ENCODE results near the gene INKA1. TPM values are rescaled to one million over a fixed set of nuclear protein-coding genes. Genes with fewer than 3 reads are reported as not detected.

INKA1 gene
- total RNA-seq, 1 donor, result 5.8 TPM

DNA sequence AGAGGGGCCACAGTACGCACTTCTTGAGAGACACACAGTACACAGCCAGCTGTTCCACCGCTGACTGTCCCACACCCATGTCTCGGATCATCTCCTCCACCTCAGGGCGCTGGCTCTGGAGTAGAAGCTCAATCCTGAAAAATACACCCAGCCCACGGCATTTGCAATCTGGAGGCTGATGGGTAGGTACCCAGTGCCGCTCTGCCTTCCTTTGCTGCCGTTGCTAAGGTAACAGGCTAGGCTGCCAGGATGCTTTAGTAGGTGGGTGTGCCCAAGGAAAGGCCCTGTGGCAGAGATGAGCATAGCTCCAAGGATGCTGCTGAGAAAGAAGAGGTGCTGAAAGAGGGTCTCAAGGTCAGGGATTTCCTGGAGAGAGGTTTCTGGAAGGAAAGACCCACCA is 38.7 kb downstream of the INKA1 start:
- peaks cover 4% of the 10 kb centered on the region for H3K4me1 ChIP-seq (ENCODE audit: insufficient read depth, low read length)
- H3K79me2 ChIP-seq (ENCODE audit: insufficient read depth, low read length), result no peaks in the 10 kb centered on the region
- TF ChIP-seq CTCF (IDR thresholded peaks at IDR 0.05; ENCODE audit: extremely low read depth, low read depth, low read length), result no peak
- no peak overlapping the region for H3K27ac ChIP-seq (ENCODE audit: low read depth, low read length)
- no peaks in the 10 kb centered on the region for H4K20me1 ChIP-seq (ENCODE audit: insufficient read depth, low read length)
- H3K27me3 ChIP-seq (ENCODE audit: insufficient read depth, low read length), result no peaks in the 10 kb centered on the region
- no peak overlapping the region for H3K4me2 ChIP-seq (ENCODE audit: insufficient read depth, low read length)
- peaks cover 11% of the 10 kb centered on the region for H3K36me3 ChIP-seq (ENCODE audit: insufficient read depth, low read length)
- H2AFZ ChIP-seq (ENCODE audit: low read length), result no peak overlapping the region
- no peak overlapping the region for H3K4me3 ChIP-seq (ENCODE audit: insufficient read depth, low read length)
- peak; percentile 3 for DNase-seq (ENCODE audit: insufficient read length, low spot score, missing footprints)
- no peaks in the 10 kb centered on the region for H3K9me3 ChIP-seq (ENCODE audit: low read depth, low read length)

GRCh38 chr3:49842843-49843517 is 39.9 kb downstream of the INKA1 start:
- peaks cover 11% of the 10 kb centered on the region for H3K36me3 ChIP-seq (ENCODE audit: insufficient read depth, low read length)
- H3K9me3 ChIP-seq (ENCODE audit: low read depth, low read length), result no peaks in the 10 kb centered on the region
- no peak overlapping the region for H3K27ac ChIP-seq (ENCODE audit: low read depth, low read length)
- peak; percentile 18 for DNase-seq (ENCODE audit: insufficient read length, low spot score, missing footprints)
- TF ChIP-seq CTCF (IDR thresholded peaks at IDR 0.05; ENCODE audit: extremely low read depth, low read depth, low read length), result no peak
- no peaks in the 10 kb centered on the region for H4K20me1 ChIP-seq (ENCODE audit: insufficient read depth, low read length)
- H3K79me2 ChIP-seq (ENCODE audit: insufficient read depth, low read length), result no peaks in the 10 kb centered on the region
- peaks cover 4% of the 10 kb centered on the region for H3K4me1 ChIP-seq (ENCODE audit: insufficient read depth, low read length)
- H2AFZ ChIP-seq (ENCODE audit: low read length), result no peak overlapping the region
- H3K27me3 ChIP-seq (ENCODE audit: insufficient read depth, low read length), result no peaks in the 10 kb centered on the region
- no peak overlapping the region for H3K4me3 ChIP-seq (ENCODE audit: insufficient read depth, low read length)
- no peak overlapping the region for H3K4me2 ChIP-seq (ENCODE audit: insufficient read depth, low read length)

DNA sequence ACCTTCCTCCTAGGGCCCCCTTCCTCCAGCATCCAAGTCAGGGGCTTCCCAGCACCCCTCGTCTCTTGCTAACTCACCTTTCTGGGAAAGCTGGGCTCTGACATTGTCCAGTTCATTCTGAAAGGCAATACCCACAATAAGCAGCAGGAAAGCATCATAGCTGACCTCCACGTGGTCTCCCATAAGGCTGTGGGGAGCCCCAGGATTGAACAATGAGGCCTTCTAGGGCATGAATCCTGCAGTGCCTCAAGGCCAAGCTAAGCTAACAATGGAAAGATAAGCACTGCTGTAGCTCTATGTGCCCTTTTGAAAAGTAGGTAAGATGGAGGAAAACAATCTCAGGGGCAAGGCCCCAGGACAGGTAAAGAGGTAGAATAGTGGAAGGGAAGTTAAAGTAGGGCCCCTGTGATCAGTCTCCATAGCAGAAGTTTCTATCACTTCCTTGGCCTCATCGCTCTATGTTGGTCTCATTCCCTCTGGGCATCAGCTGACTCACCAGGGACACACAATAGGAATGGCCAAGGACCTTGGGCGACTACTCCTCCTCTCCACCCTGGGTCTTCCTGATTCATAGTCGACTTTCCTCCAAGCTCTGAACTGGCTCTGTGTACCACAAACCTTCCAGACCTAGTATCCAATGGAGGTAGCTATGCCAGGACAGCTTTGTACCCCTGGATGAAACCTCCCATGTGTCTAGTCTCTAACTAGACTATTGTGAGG is 41.6 kb downstream of the INKA1 start:
- Histone ChIP-seq H3K79me2 (ENCODE audit: insufficient read depth, low read length) (no peaks in the 10 kb centered on the region), H3K4me1 (ENCODE audit: insufficient read depth, low read length) (peaks cover under 1% of the 10 kb centered on the region), H3K27me3 (ENCODE audit: insufficient read depth, low read length) (no peaks in the 10 kb centered on the region), H4K20me1 (ENCODE audit: insufficient read depth, low read length) (no peaks in the 10 kb centered on the region), H3K4me2 (ENCODE audit: insufficient read depth, low read length) (no peak overlapping the region), H3K36me3 (ENCODE audit: insufficient read depth, low read length) (peaks cover 11% of the 10 kb centered on the region), H3K9me3 (ENCODE audit: low read depth, low read length) (no peaks in the 10 kb centered on the region), H3K4me3 (ENCODE audit: insufficient read depth, low read length) (no peak overlapping the region), H3K27ac (ENCODE audit: low read depth, low read length) (no peak overlapping the region), H2AFZ (ENCODE audit: low read length) (no peak overlapping the region)
- no peak for TF ChIP-seq CTCF (IDR thresholded peaks at IDR 0.05; ENCODE audit: extremely low read depth, low read depth, low read length)
- peak; percentile 53 for DNase-seq (ENCODE audit: insufficient read length, low spot score, missing footprints)

DNA sequence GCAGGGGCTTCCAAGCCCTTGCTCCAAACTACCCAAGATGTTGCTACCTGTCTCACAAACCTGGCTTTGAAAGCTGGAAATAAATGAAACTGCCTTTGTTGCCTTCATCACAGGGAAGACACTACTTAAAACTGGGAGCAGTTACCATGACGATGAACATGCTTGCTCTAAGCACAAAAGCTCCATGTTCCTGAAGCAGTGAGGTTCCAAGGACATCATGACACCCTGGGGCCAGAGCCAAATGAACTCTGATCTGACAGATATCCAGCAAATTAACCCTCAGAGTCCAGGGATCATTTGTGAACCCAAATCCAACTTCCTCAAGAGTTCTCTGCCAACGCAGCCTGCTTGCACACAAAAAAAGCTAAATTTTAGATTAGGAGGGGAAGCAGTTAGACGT is 42.6 kb downstream of the INKA1 start:
- no peak for TF ChIP-seq CTCF (IDR thresholded peaks at IDR 0.05; ENCODE audit: extremely low read depth, low read depth, low read length)
- Histone ChIP-seq H3K4me2 (ENCODE audit: insufficient read depth, low read length) (no peak overlapping the region), H2AFZ (ENCODE audit: low read length) (no peak overlapping the region), H4K20me1 (ENCODE audit: insufficient read depth, low read length) (no peaks in the 10 kb centered on the region), H3K36me3 (ENCODE audit: insufficient read depth, low read length) (peaks cover 11% of the 10 kb centered on the region), H3K27ac (ENCODE audit: low read depth, low read length) (no peak overlapping the region), H3K27me3 (ENCODE audit: insufficient read depth, low read length) (no peaks in the 10 kb centered on the region), H3K4me1 (ENCODE audit: insufficient read depth, low read length) (no peaks in the 10 kb centered on the region), H3K9me3 (ENCODE audit: low read depth, low read length) (no peaks in the 10 kb centered on the region), H3K79me2 (ENCODE audit: insufficient read depth, low read length) (no peaks in the 10 kb centered on the region), H3K4me3 (ENCODE audit: insufficient read depth, low read length) (no peak overlapping the region)
- DNase-seq (ENCODE audit: insufficient read length, low spot score, missing footprints), result peak; percentile 8
